T-helper 2 cell treated with Interferon-gamma antibody and Interleukin-4, amounts not matched to agents 100 ng/mL and 5 ng/mL, for 36 hours (primary cell): Measurements from ENCODE around the gene GRIN3B. TPM values are rescaled to one million over a fixed set of nuclear protein-coding genes. Genes with fewer than 3 reads are reported as not detected.

ENCODE experiments used
- intact Hi-C: fragments of 100-400 bp; cut with micrococcal nuclease; formaldehyde crosslinking; loops from one replicate; pipeline ENCODE4 v1.15.1; 2023
- total RNA-seq: library from RNA; stranded (reverse); gene quantifications from 2 replicates; pipeline ENCODE4 v1.2.3, GENCODE V29; 2022

Gene GRIN3B
- total RNA-seq, 1 donor from 2014 or later, result not detected

DNA sequence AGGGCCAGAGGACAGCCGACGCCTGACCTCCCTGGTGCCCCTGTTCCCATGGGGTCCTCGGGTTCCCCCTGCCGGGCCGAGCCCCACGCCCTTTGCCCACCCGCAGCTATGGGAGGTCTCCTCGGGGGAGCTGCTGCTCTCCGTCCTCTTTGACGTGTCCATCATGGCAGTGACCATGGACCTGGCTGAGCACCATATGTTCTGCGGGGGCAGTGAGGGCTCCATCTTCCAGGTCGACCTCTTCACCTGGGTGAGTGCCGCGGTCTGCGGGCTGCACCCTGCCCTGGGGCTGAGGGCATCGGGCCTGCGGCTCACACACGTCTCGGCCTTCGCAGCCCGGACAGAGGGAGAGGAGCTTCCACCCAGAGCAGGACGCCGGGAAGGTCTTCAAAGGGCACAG is 9.5 kb upstream of the GRIN3B start:
- intact Hi-C loops, result no loop called here

DNA sequence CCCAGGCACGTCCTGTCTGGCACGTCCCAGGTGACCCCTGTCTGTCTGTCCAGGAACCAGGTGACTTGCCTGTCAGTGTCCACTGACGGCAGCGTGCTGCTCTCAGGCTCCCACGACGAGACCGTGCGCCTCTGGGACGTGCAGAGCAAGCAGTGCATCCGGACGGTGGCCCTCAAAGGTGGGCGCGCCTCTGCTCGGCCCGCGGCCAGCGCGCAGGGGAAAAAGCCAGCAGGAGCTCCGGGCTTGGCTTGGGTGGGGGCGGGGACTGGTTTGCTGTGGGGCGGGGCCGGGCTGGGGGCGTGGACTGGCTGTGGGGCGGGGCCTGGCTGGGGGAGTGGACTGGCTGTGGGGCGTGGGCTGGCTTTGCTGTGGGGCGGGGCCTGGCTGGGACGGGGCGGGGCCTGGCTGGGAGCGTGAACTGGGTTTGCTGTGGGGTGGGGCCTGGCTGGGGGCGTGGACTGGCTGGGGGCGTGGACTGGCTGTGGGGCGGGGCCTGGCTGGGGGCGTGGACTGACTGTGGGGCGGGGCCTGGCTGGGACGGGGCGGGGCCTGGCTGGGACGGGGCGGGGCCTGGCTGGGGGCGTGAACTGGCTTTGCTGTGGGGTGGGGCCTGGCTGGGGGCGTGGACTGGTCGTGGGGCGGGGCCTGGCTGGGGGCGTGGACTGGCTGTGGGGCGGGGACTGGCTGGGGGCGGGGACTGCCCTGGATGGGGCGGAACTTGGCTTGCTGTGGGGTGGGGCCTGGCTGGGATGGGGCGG is 8.9 kb upstream of the GRIN3B start:
- intact Hi-C loops, result no loop called here

- intact Hi-C loops, result no loop called here
Measured at GRCh38 chr19:991932-992669, 8.1 kb upstream of the GRIN3B start.

DNA sequence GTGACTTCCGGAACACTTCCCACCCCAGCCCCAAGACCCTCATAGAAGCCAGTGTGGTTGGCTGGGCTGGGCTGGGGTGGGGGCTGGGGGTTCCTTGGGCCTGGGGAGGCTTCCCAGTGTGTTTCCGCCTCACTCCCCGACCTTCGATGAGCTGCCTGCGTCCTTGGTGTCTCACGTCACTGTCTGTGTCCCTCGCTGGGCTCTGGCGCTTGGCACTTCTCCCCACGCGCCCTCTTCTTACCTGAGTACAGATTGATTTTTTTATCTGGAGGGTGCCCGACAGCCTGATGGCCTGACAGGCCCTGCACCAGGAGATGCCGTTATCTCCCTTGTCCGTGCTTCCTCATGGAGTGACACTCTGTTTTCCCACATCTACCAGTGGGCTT is 7.6 kb upstream of the GRIN3B start:
- intact Hi-C loops, result no loop called here

DNA sequence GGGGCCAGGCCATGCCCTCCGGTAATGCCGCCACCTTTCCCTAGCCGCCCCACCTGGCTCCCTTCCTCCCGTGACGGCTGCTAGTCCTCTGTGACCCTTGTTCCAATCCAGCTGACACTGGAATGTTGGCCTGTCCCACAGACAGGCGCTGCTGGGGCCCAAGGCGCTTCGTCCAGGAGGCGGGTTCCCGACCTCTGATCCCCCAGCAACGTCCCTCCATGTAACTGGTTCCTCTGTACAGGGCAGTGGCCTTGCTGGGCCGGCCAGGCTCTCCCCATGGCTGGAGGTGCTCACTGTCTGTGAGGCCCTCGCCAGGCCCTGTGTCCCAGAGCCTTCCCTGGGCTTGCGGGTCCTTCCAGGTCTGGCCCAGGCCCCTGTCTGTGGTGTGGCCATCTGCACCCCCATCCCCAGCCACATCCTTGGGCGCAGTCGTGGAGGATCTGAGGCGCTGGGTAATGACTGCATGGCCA is 6.8 kb upstream of the GRIN3B start:
- intact Hi-C loops, result no loop called here

DNA sequence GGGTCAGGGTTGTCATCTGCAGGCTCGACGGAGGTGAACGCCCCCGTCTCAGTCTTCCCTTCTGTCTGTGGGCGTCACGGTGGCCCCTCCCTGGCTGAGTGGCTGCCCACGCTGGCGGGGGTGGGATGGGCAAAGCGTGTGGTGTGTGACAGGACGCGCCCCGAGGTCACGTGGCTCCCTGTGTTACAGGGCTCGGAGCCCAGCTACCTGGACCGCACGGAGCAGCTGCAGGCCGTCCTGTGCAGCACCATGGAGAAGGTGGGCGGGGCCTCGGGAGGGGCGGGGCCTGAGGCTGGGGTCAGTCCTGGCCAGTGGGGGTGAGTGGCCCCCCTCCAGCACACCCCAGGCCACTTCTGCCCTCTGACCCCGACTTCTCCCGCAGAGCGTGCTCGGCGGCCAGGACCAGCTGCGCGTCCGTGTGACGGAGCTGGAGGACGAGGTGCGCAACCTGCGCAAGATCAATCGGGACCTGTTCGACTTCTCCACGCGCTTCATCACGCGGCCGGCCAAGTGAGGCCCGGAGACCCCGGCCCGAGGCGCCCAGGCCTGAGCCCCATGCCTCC is 6.3 kb upstream of the GRIN3B start:
- intact Hi-C loops, result no loop called here

- intact Hi-C loops, result no loop called here
Measured at GRCh38 chr19:994516-994915, 5.7 kb upstream of the GRIN3B start.

DNA sequence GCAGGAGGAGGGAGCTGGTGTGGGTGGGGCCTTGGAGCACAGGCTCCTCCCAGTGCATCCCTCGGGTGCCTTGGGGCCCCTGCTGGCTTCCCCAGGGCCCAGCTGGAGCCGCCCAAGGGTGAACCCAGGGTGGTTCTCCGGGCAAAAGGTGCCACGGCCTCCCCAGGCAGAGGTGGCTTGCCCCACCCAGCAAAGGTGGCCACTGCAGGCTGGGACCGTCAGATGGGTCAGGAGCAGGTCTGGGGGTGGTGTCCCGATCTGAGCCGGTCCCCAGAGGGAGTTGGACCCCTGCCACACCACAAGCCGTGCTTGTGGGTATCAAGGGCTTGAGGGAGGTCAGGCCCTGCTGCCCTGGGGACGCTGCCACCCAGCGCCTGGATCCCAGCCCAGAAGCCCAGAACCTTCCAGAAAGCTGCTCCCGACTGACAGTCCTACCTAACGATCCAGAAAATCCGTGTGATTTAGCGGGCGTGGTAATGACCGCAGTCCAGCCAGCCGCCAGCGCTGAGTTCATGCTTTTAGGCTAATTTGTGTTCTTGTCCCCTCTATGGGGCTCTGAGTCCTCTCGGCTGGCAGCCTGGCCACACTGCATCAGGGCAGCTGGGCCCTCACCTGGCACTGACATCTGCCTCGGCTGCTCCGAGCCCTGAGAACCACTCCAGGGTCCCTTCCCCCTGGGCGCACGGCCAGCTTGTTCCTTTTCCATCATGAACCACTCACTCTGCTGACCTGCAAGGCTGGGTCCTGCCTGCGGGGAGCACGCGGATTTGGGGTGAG is 5.0 kb upstream of the GRIN3B start:
- intact Hi-C loops, result loop anchor here (5.0 kb wide), 1 partner anchor 133 kb away; no protein-coding TSS in a partner anchor

GRCh38 chr19:996051-996838 is 4.0 kb upstream of the GRIN3B start:
- intact Hi-C loops, result loop anchor here (5.0 kb wide), 1 partner anchor 134 kb away; no protein-coding TSS in a partner anchor

GRCh38 chr19:998064-998463 is 2.2 kb upstream of the GRIN3B start:
- intact Hi-C loops, result loop anchor here (5.0 kb wide), 1 partner anchor 136 kb away; no protein-coding TSS in a partner anchor

DNA sequence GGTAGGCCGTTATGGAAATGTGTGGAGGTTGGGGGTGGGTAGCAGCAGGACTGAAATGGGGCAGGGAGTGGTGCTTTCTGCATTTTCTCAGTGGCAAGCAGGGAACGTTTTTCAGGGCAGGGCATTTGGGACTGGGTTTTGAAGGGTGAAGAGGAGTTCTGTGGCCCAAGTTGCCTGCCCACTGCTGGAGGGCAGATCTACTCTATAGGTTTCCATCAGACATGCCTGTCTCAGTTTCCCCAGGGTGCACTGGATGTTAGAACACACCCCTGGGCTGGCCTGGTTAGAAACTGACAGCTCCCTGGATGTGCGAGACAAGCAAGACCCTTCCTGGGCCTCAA is 870 bp upstream of the GRIN3B start:
- intact Hi-C loops, result loop anchor here (5.0 kb wide), 1 partner anchor 137 kb away; no protein-coding TSS in a partner anchor

- intact Hi-C loops, result loop anchor here (1.0 kb wide), 1 partner anchor 80 kb away; no protein-coding TSS in a partner anchor
Measured at GRCh38 chr19:1000591-1001537, 645 bp downstream of the GRIN3B start.

GRCh38 chr19:1001538-1002166 is 1.4 kb downstream of the GRIN3B start:
- intact Hi-C loops, result loop anchor here (1.0 kb wide), 1 partner anchor 80 kb away; no protein-coding TSS in a partner anchor

DNA sequence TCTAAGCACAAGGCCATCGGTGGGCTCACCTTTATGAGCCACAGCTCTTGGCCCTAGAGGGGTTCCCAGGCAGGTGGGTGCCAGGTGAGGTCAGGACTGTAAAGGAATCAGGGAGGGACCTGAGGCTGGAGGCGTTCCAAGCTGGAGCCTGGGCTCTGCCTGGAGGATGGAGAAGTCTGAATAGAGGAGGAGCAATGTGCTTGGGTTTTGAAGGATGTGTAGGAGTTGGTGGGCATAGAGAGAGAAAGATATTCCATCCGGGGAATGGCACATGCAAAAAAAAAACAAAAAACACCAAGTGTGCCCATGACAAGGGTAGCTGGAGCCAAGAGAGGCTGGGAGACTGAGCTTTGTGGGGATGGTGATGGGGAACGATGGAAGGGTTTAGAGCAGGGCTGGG is 2.4 kb downstream of the GRIN3B start:
- intact Hi-C loops, result no loop called here

DNA sequence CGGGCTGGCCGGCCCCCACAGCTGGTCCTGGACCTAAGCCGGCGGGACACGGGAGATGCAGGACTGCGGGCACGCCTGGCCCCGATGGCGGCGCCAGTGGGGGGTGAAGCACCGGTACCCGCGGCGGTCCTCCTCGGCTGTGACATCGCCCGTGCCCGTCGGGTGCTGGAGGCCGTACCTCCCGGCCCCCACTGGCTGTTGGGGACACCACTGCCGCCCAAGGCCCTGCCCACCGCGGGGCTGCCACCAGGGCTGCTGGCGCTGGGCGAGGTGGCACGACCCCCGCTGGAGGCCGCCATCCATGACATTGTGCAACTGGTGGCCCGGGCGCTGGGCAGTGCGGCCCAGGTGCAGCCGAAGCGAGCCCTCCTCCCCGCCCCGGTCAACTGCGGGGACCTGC is 3.1 kb downstream of the GRIN3B start:
- intact Hi-C loops, result no loop called here

DNA sequence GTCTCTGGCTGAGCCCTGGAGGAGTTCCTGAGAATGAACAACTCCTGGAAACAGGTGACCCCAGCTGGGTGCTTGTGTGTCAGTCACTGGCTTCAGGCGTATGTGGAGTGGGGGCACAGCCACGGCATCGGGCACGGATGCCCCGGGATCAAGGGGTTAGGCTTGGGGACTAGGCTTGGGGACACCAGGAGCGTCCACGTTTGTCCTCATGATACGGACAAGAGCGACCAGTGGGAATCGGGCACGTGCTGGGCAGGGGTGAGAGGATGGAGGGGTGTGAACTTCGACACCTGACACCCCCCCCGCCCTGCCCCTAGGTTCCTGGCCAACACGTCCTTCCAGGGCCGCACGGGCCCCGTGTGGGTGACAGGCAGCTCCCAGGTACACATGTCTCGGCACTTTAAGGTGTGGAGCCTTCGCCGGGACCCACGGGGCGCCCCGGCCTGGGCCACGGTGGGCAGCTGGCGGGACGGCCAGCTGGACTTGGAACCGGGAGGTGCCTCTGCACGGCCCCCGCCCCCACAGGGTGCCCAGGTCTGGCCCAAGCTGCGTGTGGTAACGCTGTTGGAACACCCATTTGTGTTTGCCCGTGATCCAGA is 4.1 kb downstream of the GRIN3B start:
- intact Hi-C loops, result no loop called here

- intact Hi-C loops, result no loop called here
Measured at GRCh38 chr19:1004803-1005664, 4.8 kb downstream of the GRIN3B start.
